OCI-LY1 (cell line): ENCODE results near the gene PCBP3.

Experiments
- H2AFZ ChIP-seq: fragments of 200-600 bp; sonication (generic), shearing (Covaris generic); 2 replicates; pipeline ENCODE4 v1.6.0; 2014; ENCODE audit warnings: antibody characterized with exemption, mild to moderate bottlenecking, low read length
- H3F3A ChIP-seq: fragments of 200-600 bp; sonication (generic), shearing (Covaris generic); 2 replicates; pipeline ENCODE4 v1.6.0; 2014; ENCODE audit warnings: mild to moderate bottlenecking, antibody characterized with exemption, low read length, moderate library complexity; ENCODE audit not compliant: insufficient read depth
- H3K27ac ChIP-seq: fragments of 200-600 bp; sonication (generic); 2 replicates; pipeline ENCODE4 v1.5.1; 2014; ENCODE audit warnings: low read length, mixed run types, mild to moderate bottlenecking, low read depth; ENCODE audit not compliant: poor library complexity, severe bottlenecking
- H3K27me3 ChIP-seq: fragments of 200-600 bp; sonication (generic); 2 replicates; pipeline ENCODE4 v1.6.0; 2014; ENCODE audit warnings: antibody characterized with exemption, mild to moderate bottlenecking, low read length, moderate library complexity; ENCODE audit not compliant: insufficient read depth
- H3K36me3 ChIP-seq: fragments of 200-600 bp; sonication (generic); 2 replicates; pipeline ENCODE4 v1.6.1; 2014; ENCODE audit warnings: mild to moderate bottlenecking, antibody characterized with exemption, low read length, moderate library complexity, mixed read lengths; ENCODE audit not compliant: insufficient read depth
- H3K4me1 ChIP-seq: fragments of 200-600 bp; sonication (generic); 2 replicates; pipeline ENCODE4 v1.5.1; 2014; ENCODE audit warnings: mild to moderate bottlenecking, low read length, moderate library complexity; ENCODE audit not compliant: insufficient read depth, severe bottlenecking
- H3K4me2 ChIP-seq: fragments of 200-600 bp; sonication (generic), shearing (Covaris generic); 2 replicates; pipeline ENCODE4 v1.6.1; 2014; ENCODE audit warnings: low read length
- H3K4me3 ChIP-seq: fragments of 200-600 bp; sonication (generic); 2 replicates; pipeline ENCODE4 v1.5.1; 2014; ENCODE audit warnings: low read length, low read depth, mild to moderate bottlenecking, mixed read lengths; ENCODE audit not compliant: poor library complexity, severe bottlenecking
- H3K79me2 ChIP-seq: fragments of 200-600 bp; shearing (Covaris generic); 2 replicates; pipeline ENCODE4 v1.6.1; 2016; ENCODE audit warnings: mixed run types, low read length, mixed read lengths; ENCODE audit not compliant: insufficient read depth
- H3K9ac ChIP-seq: fragments of 200-600 bp; sonication (generic), shearing (Covaris generic); 2 replicates; pipeline ENCODE4 v1.6.1; 2014; ENCODE audit warnings: mild to moderate bottlenecking, low read length, mixed read lengths
- H3K9me2 ChIP-seq: fragments of 200-600 bp; sonication (generic), shearing (Covaris generic); 2 replicates; pipeline ENCODE4 v1.6.1; 2014; ENCODE audit warnings: low read depth, mild to moderate bottlenecking, low read length, mixed read lengths
- H3K9me3 ChIP-seq: fragments of 200-600 bp; shearing (Covaris generic); 2 replicates; pipeline ENCODE4 v1.6.1; 2014; ENCODE audit warnings: low read length, mixed read lengths
- H4K20me1 ChIP-seq: fragments of 200-600 bp; sonication (generic), shearing (Covaris generic); 2 replicates; pipeline ENCODE4 v1.6.0; 2016; ENCODE audit warnings: mild to moderate bottlenecking, low read length; ENCODE audit not compliant: insufficient read depth
- CTCF ChIP-seq: fragments of 200-600 bp; sonication (generic), shearing (Covaris generic); IDR thresholded peaks from 2 replicates; pipeline ENCODE4 v1.5.1; 2017; ENCODE audit warnings: mild to moderate bottlenecking, antibody characterized with exemption, low read length, moderate library complexity, mixed read lengths
- EZH2 ChIP-seq: fragments of 200-600 bp; sonication (generic), shearing (Covaris generic); IDR thresholded peaks from 2 replicates; pipeline ENCODE4 v1.8.0; 2017; ENCODE audit warnings: borderline replicate concordance, mixed run types, mild to moderate bottlenecking, antibody characterized with exemption, low read length, moderate library complexity, mixed read lengths

PCBP3 gene

GRCh38 chr21:45788198-45788597, 144.7 kb downstream of the PCBP3 start:
- Histone ChIP-seq H3K4me3 (no peak overlapping the region), H3K27ac (no peak overlapping the region), H3K36me3 (no peaks in the 10 kb centered on the region), H3K4me2 (no peak overlapping the region), H3K79me2 (no peaks in the 10 kb centered on the region), H3F3A (no peaks in the 10 kb centered on the region), H4K20me1 (no peaks in the 10 kb centered on the region), H3K9me2 (no peaks in the 10 kb centered on the region), H3K9ac (no peak overlapping the region), H2AFZ (no peak overlapping the region), H3K4me1 (no peaks in the 10 kb centered on the region), H3K9me3 (no peaks in the 10 kb centered on the region), H3K27me3 (no peaks in the 10 kb centered on the region)
- no peak for TF ChIP-seq EZH2
- no peak for TF ChIP-seq CTCF

- no peak overlapping the region for H3K9ac ChIP-seq
- no peaks in the 10 kb centered on the region for H3F3A ChIP-seq
- no peak overlapping the region for H2AFZ ChIP-seq
- no peaks in the 10 kb centered on the region for H3K79me2 ChIP-seq
- no peak overlapping the region for H3K4me3 ChIP-seq
- TF ChIP-seq CTCF (no peak), EZH2 (no peak)
- H4K20me1 ChIP-seq: no peaks in the 10 kb centered on the region
- no peaks in the 10 kb centered on the region for H3K27me3 ChIP-seq
- H3K4me2 ChIP-seq: no peak overlapping the region
- no peaks in the 10 kb centered on the region for H3K36me3 ChIP-seq
- H3K9me3 ChIP-seq: no peaks in the 10 kb centered on the region
- no peaks in the 10 kb centered on the region for H3K4me1 ChIP-seq
- H3K9me2 ChIP-seq: no peaks in the 10 kb centered on the region
- H3K27ac ChIP-seq: no peak overlapping the region
Observed at GRCh38 chr21:45788637-45789506, 145.3 kb downstream of the PCBP3 start.

- Histone ChIP-seq H3K9me2 (no peaks in the 10 kb centered on the region), H3K4me3 (no peak overlapping the region), H2AFZ (no peak overlapping the region), H3F3A (no peaks in the 10 kb centered on the region), H3K4me2 (no peak overlapping the region), H3K36me3 (no peaks in the 10 kb centered on the region), H3K79me2 (no peaks in the 10 kb centered on the region), H4K20me1 (no peaks in the 10 kb centered on the region), H3K4me1 (no peaks in the 10 kb centered on the region), H3K27me3 (no peaks in the 10 kb centered on the region), H3K9me3 (no peaks in the 10 kb centered on the region), H3K27ac (no peak overlapping the region), H3K9ac (no peak overlapping the region)
- no peak for TF ChIP-seq EZH2
- TF ChIP-seq CTCF: no peak
Observed at GRCh38 chr21:45790427-45790826, 146.9 kb downstream of the PCBP3 start.
